SKM-1 (cell line): ENCODE data around the gene TNFRSF19.

Experiments used
- DNase-seq: peaks from one replicate; lab custom pipeline; 2025; ENCODE audit not compliant: unreplicated experiment; lab: John Stamatoyannopoulos, UW

Gene TNFRSF19

DNA sequence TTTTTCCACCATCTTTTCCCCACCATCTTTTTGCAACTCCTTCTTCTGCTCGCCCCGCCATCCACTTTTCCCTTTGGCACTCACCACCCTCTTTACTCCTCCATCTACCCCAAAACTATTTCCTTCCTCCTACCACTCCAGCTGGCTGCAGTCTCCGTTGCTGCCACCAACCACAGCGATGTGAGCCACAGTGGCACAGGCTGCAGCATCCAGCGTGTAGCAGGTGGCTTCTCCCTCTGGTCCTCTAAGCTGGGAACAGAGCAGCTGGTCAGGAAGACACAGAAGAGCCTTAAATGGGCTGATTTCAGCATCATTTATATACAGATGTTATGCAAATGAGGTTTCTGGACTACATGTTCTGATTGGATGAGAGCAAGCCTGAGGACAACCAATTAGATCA lies 144.5 kb downstream of the TNFRSF19 start:
- no peak for DNase-seq

DNA sequence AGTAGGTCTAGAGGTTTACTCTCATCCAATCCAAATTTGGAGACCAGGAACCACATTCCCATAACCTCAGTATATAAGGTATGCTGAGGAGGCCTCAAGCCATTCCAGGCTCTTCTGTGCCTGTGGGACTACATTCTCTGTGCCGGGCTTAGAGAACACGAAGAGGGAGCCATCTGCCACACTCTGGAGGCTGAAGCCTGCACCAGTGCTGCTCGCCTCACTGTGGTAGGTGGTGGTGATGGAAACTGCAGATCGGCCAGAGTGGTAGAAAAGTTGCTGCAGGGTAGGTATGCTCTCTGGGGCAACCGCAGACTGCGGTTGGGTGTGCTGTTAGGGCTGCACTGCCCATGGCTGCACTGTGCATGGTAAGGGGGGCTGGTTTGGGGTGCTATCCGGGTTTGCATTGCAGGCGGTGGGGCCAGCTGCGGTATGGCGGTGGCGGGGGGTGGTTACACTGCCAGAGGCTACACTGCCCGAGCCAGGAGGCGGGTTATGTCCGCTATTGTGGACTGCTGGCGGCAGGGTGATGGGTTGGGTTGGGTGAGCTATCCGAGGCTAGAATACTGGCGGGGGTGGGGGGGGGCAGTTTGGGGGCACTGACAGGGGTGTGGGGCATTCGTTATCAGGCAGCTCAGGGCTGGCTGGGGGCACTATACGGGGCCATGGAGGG lies 145.0 kb downstream of the TNFRSF19 start:
- no peak for DNase-seq

DNA sequence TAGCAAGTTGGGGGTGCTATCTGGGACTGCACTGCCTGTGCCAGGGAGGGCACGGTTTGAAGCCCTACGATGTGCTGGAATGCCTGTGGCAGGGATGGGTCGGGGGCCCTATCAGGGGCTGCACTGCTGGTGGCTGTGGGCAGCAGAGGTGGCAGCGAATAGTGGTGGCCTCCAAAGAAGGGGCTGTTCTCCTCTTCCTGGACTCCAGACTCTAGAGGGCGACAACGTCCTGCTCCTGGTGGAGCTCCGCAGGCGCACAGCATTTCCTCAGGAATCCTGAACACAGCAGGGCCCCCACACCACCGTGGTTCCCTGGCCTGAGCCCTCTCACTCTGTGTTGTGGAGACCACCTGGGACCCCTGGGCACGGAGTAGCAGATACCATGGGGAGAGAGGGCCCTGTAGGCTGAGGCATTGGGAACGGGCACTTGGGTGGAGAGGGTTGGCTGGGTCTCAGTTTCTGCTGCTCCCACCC lies 145.6 kb downstream of the TNFRSF19 start:
- no peak for DNase-seq

DNA sequence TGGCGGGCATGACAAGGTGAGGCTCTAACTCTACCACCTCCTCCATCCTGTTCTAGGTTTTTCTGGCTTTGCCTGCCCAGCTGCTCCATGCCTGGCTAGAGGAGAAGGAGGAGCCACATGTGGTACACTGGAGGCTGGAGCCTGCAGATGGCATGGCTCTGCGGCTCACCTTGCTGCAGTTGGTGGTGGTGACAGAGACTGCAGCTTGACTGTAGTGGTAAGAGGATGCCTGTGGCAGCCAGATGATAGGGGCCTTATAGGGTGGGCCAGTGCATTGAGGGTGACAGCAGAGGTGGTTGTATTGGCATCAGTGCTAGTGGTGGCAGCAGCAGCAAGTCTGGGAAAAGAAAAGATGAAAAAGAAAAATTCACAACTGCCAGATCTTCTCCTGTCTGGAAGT lies 146.2 kb downstream of the TNFRSF19 start:
- DNase-seq = no peak

DNA sequence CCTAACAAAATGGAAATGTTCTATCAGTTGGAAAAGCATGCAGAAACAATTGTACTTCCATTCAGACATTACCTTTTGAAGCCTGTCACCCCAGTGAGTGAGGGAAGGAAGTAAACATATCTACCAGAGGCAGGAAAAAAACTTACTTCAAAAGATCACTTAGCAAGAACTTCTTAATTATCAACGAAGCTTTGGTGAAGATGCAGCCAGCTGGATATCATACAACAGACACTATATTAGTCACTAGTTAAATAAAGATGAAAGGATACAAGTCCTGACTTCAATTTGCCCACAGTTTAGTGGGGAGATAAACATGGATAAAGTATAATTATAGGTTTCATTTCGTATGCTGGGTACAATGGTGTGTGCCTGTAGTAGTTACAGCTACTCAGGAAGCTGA lies 148.8 kb downstream of the TNFRSF19 start:
- DNase-seq = no peak

GRCh38 chr13:23722726-23723453 lies 152.7 kb downstream of the TNFRSF19 start:
- no peak for DNase-seq

DNA sequence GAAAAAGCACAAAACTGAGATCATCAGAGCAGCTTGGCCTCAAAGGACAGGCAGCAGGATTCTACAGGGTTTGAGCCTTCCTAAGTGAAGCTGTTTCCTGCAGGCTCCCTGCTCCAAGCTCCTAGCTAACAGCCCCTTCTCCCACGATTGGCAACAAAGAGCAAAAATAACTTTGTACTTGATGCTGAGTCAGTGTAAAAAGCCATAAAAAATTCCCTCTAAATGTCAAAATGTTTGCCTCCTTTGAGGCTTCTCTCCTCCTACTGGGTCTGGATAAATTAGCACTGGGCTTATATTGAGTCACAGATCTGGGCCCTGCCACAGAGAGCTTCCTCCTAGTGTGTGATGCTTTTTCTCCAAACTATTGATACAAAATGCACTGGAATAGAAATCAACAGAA lies 153.3 kb downstream of the TNFRSF19 start:
- no peak for DNase-seq

- no peak for DNase-seq
These were observed 154.2 kb downstream of the TNFRSF19 start for GRCh38 chr13:23724196-23724970.
